Activated T-cell treated with anti-CD3 and anti-CD28 coated beads for 24 hours (primary cell): Measurements from ENCODE around the gene METTL15.
"Not testable (repeated sequence)": the region's sequence is repeated elsewhere in the genome, so short reads cannot be mapped to it uniquely, and the experiment has no call there.

Experiments used
- DNase-seq: peaks from one replicate; pipeline ENCODE4 v3.0.0-alpha.2; 2020; ENCODE audit warnings: low read depth

Gene METTL15

GRCh38 chr11:28296426-28296825 is 188.2 kb downstream of the METTL15 start:
- no peak for DNase-seq

- DNase-seq: no peak
Measured at GRCh38 chr11:28298209-28298608, 190.0 kb downstream of the METTL15 start.

- DNase-seq: no peak
Measured at GRCh38 chr11:28303477-28304191, 195.4 kb downstream of the METTL15 start.

GRCh38 chr11:28315440-28315839 is 207.3 kb downstream of the METTL15 start:
- no peak for DNase-seq

- DNase-seq: no peak
Measured at GRCh38 chr11:28318871-28319270, 210.7 kb downstream of the METTL15 start.

GRCh38 chr11:28323621-28324020 is 215.4 kb downstream of the METTL15 start:
- DNase-seq: no peak

GRCh38 chr11:28332393-28332792 is 224.2 kb downstream of the METTL15 start:
- DNase-seq: not testable (repeated sequence)

- DNase-seq: no peak
Measured at GRCh38 chr11:28337701-28338100, 229.5 kb downstream of the METTL15 start.

GRCh38 chr11:28338371-28338770 is 230.2 kb downstream of the METTL15 start:
- no peak for DNase-seq

GRCh38 chr11:28339488-28339887 is 231.3 kb downstream of the METTL15 start:
- DNase-seq: no peak

GRCh38 chr11:28342716-28343115 is 234.5 kb downstream of the METTL15 start:
- no peak for DNase-seq

GRCh38 chr11:28343304-28344233 is 235.4 kb downstream of the METTL15 start:
- DNase-seq: no peak

GRCh38 chr11:28346209-28346608 is 238.0 kb downstream of the METTL15 start:
- DNase-seq: no peak

GRCh38 chr11:28346721-28347120 is 238.5 kb downstream of the METTL15 start:
- no peak for DNase-seq

- no peak for DNase-seq
Measured at GRCh38 chr11:28347371-28347770, 239.2 kb downstream of the METTL15 start.

- DNase-seq: no peak
Measured at GRCh38 chr11:28350216-28350615, 242.0 kb downstream of the METTL15 start.

GRCh38 chr11:28353991-28354390 is 245.8 kb downstream of the METTL15 start:
- no peak for DNase-seq

GRCh38 chr11:28366549-28367346 is 258.6 kb downstream of the METTL15 start:
- no peak for DNase-seq

GRCh38 chr11:28378095-28378494 is 269.9 kb downstream of the METTL15 start:
- DNase-seq: not testable (repeated sequence)
